CD4-positive, alpha-beta T cell treated with Interleukin-1 beta for 1 hour (primary cell): ENCODE results near the gene EFCAB9.
"Not testable (repeated sequence)": the region's sequence is repeated elsewhere in the genome, so short reads cannot be mapped to it uniquely, and the experiment has no call there.

Experiments
- DNase-seq, 2 donors: peaks; one replicate each; pipeline ENCODE4 v3.0.0-alpha.2; 2020 to 2022

Gene EFCAB9

DNA sequence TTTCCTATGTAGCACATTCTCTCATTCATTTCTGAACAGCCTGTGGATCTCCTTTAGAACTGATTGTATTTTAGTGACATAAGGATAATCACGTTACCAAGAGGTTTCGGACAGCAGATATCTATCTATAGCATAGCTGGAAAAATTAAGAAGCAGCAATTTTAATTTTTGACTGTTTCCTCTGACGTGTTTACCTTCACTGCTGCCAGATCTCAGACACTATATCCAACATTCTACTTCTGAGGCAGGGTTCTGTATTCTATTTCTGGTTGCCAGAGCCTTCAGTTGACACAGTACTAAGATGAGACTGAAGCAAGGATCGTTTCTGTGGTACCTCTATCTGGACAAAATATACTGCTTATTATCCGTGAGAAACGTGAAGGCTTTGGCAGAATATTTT is at the start of gene EFCAB9:
Gene EFCAB9 (plus strand): TSS at position 301 of the 400 bp plus-strand sequence. CDS start 1 bp downstream, at position 302.
- no peak for DNase-seq

DNA sequence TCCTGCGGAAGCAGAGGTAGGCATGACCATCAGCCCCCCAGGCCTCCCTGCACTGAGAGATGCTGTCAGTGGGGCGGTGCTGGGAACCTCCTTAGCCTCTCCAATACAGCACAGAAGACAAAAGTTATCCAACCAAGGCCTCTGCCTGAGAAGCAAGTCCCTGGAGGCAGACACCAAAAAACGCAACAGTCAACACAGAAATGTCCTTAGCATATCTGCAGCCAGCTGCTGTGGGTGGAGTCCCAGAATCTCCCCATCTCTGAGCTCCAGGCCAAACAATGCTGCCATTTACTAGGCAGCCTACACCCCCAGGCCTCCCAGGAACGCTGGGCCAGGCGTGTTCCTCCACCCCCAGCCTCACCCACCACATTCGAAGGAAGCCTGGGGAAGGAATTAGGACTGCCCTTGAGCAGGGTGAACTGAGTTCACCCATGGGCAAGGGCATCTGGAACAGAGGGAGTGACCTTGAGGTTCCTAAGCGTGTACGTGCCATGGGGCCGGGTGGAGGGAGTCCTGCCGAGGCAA is 49.6 kb upstream of the EFCAB9 start:
- no peak for DNase-seq

DNA sequence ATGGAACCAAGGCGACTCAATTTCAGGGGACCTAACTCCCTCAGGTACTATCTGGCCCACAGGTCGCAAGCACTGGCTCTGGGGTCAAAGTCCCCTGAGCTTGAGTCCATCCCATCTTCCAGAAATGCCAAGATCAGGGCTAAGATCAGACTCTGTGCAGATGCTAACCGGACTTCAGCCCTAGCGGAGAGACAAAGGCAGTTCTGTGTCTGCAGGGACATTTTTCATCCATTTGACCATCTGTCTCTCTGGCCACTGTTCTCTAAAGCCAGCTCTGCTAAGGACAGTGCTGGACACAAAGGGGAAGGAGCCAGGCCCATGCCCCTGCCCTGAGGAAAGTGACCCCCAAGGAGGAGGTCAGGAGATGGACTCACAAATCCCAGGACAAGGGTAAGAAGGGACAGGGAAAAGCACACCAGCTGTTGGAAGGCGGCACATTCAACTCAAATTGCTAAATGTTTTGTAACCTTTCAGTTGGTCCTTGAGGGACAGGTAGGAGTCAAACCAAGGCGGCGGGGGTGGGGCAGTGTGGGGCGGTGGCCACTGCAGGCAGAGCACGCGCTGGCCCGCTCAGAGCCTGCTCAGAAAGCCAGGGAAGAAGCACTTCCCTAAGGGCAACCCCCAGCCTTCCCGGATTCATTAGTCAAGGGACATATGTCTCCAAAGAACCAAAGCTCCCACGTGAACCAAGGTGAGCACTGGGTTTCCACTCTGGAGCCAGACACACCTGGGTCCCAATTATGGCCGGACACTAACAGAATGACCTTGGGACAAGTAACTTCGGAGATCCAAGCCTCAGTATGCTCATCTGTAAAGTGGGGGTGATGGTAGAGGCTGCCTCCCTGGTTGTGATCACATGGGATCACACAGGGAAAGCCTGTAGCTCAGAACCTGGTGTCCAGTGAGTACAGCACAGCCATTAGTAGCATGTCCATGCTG is 48.8 kb upstream of the EFCAB9 start:
- DNase-seq = no peak

DNA sequence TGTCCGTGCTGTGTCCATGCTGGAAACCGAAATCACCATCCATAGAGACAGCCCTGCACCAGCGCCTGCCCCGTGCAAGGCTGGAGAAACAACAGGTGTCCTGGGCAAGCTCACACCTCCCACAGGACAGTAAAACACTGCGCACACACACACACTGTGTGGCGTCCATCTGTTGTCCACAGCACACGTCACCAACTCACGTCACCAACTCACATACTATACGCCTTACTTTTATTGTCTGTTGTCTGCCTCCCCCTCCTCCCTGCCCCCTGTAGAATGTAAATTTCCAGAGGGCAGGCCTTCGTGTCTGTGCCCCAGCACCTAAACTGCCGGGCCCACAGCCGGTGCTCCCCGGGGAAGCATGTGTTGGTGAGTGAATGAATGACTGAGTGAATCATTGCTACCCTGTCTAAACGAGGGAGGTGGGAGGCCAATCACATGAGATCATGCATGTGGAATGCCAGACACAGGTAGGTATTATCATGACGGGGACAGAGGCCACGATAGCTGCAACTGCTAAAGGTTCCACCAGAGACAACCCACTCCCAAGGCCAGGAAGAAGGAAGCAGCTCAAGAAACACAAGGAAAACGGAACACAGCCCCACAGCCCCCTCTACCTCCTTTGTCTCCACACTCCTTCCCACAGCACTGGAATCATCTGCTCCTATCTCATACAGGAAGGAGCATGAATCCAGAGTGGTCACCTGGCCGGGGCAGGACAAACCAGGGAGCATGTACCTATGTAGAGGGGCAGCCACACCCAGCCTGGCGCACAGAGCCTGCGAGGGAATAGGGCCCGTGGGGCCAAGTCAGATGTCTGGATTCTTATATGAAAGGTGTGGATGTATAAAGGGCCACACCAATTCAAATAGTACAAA is 47.9 kb upstream of the EFCAB9 start:
- no peak for DNase-seq

DNA sequence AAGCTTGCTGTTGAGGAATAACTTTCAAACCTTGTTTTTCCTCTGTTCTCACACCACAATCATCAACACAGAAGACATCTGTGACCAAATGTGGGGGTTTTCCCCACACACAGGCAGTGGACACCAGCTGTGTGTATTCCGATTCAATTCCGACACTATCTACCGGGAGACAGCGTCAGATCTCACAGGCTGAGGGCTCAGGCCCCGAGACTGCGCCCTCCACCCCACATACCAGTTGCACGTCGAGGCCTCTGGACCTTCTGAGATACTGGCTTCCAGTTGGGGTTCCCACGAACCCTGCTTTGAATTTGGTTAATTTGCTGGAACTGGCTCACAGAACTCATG is 47.3 kb upstream of the EFCAB9 start:
- no peak for DNase-seq

DNA sequence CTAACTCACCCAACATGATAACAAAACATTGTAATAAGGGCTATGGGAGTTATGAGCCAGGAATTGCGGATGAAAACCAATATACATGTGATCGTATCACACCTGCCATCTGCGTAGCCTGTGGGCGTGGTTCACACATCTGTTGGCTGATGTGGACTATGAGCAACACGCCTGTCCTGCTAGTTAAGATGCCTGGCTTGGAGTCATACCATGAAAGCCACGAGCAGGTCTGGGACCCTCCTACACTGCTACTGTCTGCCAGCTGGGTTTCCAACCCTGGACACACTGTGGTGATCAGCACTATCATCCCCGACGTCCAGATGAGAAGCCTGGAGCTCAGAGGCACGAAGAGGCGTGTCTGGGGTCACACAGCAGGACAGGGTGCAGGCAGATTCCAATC is 46.1 kb upstream of the EFCAB9 start:
- DNase-seq = no peak

DNA sequence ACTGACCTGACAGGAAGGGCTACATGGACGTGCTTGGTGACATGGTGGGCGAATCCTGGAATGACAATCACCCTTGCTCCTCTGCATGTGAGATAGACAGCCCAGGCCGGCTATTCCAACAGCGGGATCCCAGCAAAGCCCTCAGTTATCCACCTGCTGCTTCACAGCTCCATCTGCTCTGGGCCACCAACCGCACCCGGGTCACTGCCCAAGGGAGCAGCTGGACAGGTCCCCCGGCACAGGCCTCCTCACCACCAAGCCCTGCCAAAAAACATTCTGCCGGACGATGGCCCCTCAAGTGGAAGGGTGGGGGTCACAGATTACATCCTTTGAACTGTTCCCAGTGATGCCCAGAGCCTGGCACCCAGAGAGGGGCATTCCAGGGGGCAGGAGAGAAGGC is 45.6 kb upstream of the EFCAB9 start:
- no peak for DNase-seq

DNA sequence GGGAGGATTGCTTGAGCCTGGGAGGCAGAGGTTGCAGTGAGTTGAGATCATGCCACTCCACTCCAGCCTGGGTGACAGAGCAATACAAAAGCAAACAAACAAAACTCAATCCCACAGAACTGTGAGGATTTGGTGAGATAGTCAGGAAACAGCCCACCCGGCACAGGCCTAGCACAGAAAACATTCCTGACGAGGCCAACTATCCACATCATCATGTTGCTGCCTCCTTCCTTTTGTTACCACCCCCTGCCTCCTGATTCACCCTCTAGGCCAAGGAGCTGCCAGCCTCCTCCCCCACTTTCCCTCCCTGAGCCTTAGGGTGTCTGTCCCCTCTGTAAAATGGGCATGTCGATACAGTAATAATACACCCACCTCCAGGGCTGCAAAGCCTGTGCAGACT is 44.9 kb upstream of the EFCAB9 start:
- no peak for DNase-seq

DNA sequence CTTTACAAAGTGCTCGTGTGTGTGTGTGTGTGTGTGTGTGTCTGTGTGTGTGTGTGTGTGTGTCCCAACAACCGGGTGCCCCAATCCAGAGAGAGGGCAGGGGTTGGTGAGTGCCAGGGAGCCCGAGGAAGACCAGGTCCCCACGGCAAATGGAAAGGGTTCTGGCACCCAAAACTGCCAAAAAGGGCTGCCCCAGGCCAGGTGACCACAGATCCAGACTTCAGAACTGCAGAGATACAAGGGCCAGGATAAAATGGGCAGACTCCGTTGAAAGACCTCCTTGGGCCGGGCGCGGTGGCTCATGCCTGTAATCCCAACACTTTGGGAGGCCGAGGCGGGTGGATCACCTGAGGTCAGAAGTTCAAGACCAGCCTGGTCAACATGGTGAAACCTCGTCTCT is 44.5 kb upstream of the EFCAB9 start:
- not testable (repeated sequence) for DNase-seq

DNA sequence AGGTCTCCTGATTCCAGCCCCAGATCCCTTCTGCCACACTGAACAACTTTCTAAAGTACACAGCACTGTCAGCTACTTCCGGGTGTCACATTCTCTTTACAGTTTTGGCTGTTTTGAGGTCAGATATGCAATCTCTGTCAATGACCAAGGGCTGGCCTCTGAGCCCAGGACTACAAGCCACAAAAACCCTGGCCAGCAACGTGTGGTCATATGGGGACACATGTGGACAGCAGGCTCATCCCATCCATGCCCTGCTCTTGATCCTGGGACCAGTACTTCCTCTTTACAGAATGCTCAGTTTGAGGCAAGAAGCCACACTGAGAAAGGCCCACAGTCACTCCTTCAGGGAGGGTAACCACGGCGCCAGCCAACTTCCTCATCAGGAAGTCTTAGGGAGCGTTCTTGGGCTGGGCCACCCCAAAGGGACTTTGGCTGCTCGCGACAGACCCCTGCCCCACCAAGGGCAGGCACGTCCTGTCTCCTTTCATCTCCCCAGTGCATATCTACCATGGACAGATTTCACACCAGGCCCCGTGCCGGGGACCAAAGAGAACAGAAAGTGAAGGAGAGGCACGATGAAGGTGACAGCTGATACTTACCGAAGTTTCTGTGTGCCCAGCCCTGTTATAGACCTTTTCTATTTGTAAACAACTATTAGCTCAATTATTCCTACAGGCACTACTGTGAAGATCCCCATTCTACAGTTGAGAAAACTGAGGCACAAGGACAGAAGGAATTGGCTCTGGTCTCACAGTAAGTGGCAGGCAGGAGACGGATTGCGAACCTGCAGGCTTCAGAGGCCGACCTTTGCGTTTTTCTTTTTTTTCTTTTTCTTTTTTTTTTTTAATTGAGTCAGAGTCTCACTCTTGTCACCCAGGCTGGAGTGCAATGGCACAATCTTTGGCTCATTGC is 43.2 kb upstream of the EFCAB9 start:
- DNase-seq = peak; percentile 34 to 67

DNA sequence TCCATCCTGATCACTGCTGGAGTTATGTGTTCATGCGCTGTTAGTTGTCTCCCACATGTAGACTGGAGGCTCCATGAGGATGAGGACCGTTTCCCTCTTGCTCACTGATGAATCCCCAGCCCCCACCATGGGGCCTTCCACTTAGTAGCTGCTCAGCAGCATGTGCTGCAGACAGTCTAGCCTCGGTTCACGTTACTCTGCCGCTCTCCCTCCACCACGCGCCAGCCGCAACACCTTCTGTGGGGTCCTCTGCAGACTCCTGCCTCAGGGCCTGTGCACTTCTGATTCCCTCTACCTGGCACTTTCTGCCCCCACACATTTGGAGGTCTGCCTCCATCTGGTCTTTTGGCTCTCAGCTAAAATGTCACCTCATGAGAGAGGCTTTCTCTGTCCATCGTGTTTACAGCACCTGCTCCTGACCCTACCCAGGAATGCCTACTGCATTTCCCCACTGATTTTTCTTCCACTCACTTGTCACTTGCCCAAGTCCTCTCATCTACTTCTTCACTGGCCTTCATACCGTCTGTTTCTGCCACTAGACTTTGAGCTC is 42.2 kb upstream of the EFCAB9 start:
- DNase-seq = no peak

DNA sequence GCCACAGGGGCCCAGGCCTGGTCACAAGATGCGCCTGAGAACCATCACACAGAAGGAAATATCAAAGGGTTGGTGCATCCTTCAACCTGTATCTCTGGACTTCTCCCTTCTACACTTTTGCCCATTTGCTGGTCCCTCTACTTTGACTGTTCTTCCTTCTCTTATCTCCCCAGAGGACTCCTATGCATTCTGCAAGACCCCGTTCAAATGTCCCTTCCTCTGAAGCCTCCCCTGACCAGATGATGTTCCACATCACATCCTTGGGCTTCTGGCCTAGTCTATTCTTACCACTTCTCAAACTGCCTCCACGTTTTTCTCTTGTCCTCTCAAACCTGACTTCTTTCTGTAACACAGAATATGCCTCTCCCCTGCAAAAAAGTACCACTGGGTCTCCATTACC is 40.3 kb upstream of the EFCAB9 start:
- DNase-seq = no peak

DNA sequence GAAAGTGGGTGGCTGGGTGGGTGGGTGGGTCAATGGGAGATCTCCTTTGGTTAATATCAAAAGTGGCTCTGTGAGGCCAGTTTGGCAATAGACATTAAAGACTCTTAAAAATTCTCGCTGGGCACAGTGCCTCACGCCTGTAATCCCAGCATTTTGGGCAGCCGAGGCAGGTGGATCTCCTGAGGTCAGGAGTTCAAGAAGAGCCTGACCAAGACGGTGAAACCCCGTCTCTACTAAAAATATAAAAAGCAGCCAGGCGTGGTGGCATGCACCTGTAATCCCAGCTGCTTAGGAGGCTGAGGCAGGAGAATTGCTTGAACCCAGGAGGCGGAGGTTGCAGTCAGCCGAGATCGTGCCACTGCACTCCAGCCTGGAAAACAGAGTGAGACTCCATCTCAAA is 38.9 kb upstream of the EFCAB9 start:
- not testable (repeated sequence) for DNase-seq

DNA sequence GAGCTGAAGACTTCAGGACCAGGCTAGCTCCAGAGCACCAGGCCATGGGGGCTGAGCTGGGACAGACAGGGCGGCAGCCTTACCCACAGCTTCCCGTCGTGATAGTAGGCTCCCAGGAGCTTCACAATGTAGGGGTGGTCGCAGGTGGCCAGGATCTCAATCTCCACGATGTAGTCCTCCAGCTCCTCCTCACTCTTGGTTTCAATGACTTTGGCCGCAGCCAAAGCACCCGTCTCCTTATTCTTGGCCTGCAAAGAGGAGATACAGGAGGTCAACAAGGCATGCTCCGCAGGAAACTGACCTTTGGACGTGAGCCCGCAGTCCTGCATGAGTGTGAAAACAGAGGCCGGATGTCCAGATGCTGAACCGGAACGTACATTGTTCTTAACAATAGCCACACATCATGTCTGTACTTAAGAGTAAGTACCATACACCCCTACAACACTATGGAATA is 37.4 kb upstream of the EFCAB9 start:
- DNase-seq = no peak

DNA sequence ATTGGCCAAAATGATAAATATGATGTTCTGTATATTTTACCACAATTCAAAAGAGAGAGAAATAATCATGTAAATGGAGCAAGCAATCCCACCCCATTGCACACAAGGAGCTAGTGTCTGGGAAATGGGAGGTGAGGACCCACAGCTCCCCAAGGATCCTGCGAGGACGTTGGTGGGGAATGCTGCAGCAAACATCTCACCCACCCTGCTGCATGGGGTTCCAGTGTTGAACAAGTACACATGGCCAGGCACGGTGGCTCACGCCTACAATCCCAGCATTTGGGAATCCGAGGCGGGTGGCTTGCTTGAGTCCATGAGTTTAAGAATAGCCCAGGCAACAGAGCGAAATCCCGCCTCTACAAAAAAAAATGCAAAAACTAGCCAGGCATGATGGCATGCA is 35.0 kb upstream of the EFCAB9 start:
- no peak for DNase-seq

DNA sequence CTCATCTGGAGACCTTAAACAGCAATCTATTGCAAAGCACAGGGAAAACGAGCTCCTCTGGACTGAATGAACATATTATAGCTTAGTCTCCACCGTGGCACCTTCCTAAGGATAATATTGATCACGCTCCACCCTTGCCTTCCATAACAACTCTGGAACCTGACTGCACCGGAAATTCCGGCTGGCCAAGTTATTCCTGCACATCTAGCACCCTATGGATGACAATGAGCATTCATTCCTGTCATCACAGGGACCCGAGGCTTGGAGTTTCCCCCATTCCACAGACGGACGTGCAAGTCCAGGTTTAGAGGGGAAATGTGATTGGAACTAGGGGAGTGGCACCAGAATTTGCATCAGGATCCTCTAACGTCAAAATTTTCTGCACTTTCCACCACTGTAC is 33.5 kb upstream of the EFCAB9 start:
- DNase-seq = no peak

DNA sequence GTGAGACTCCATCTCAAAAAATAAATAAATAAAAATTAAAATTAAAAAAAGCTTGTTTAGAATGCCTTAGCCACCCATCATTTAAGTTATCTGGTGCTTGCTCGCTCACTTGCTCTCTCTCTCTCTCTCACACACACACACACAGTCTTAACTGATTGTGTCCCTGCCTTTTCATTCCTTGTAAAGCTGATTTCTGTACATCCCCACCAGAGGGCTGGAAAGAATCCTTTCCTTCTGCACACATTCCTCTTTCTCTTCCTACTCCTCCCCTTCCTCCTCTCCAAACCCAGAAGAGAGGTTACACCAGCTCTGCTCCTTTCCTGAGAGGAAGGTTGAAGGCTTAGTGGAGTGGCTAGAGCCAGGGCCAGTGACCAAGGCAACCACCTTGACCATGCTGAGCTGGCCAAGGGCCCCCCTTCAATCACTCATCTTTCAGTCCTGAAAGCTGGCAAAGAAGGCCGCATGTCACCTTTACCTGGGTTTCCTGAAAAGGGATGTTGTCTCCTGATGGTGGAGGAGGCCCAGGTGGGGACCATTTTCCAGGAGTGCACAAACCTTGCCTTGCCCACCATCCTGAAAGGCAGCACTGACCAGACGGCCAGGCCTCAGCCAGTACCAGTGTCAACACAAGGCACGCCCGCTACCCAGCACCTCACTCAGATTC is 31.5 kb upstream of the EFCAB9 start:
- no peak for DNase-seq

DNA sequence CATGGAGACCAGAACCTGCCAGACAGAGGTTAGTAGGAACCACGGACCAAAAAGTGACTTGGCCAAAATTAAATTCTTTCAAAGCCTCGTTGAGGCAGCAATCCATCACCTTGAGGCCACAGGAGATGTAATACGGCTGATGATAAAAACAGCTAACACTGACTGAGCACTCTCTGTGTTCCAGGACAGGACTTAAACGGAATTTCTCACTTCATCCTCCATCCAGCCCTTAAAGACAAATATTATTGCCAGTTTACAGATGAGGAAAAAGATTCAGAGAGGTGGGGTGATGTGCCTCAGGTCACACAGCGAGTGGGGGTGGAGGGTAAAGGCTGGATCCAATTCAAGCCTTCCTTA is 31.0 kb upstream of the EFCAB9 start:
- no peak for DNase-seq

DNA sequence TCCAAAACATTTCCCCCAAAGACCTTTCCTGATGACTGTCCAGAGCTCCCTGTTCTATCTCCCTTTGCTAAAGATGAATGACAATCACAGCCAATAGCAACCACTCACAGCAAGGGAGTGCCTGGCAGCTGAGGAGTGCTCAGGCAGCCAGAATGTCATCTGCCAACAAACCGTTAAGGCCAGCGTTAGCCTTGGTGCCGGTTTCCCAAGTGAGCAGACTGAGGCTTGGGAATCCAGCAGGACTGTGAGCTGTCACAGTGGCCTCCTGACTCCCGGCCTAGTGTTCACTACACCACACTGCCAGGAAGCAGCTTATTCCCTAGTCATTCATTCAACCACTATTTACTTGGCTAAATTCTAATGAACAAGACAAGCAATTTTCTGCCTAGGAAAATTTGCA is 30.6 kb upstream of the EFCAB9 start:
- no peak for DNase-seq

DNA sequence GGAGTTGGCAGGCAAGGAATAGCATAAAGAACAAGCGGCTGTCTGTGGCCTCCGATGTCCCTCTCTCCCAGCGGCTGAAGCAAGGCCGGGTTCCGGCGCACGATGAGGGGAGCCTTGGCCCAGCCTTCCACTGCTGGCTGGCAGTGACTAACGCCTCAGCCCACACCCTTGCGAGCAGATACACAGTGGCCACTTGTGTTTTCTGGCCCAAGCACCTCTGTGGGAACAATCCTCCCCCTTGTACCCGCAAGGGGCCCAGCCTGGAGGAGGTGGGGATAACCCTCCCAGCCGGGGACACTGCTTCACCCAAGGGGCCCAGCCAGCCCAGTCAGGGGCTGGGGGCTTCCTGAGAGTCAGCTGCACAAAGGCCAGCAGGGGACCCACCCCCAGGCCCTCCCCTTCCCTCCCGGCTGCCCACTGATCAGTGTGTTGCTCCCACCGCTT is 29.2 kb upstream of the EFCAB9 start:
- no peak for DNase-seq

DNA sequence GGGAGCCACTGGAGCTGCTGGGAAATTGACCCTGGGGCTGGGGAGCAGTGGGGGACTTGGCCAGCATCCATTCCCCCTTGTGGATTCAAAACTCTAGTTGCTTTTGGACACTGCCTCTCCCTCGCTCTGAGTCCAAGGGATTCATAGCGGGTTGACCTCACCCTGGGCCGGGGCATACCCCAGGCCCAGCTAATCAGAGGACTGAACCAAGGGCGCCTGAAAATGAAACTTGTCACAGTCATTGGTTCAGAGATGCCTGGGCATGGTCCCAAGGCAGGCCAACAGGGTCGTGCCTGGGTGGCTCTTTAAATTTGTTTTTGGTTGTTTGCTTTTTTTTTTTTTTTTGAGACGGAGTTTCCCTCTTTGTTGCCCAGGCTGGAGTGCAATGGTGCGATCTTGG is 28.5 kb upstream of the EFCAB9 start:
- DNase-seq = no peak
